H1 (cell line): ENCODE results near the gene TK2. TPM values are rescaled to one million over a fixed set of nuclear protein-coding genes. Genes with fewer than 3 reads are reported as not detected.

Experiments
- CTCF ChIA-PET: fragments of 300-600 bp; sonication (Branson Sonifier 250); formaldehyde crosslinking; loops from one replicate; lab custom pipeline; 2021; ENCODE audit not compliant: partially characterized antibody; lab: Charles Lee
- POLR2A ChIA-PET: fragments of 300-600 bp; sonication (Branson Sonifier 250); formaldehyde crosslinking; loops from one replicate; lab custom pipeline; 2021; ENCODE audit warnings: inconsistent platforms; ENCODE audit not compliant: partially characterized antibody; lab: Charles Lee
- DNase-seq, 2 experiments: peaks; one replicate each; pipeline versions ENCODE4 v3.0.0 to v3.0.0-alpha.2; 2010 to 2022; ENCODE audit warnings: low spot score in 2 of 2, low read depth in 1 of 2, mixed read lengths in 1 of 2
- FAIRE-seq: peaks from 2 replicates; lab custom pipeline; 2011; peaks lifted over from hg19 to GRCh38; lab: Jason Lieb, UNC
- H2AFZ ChIP-seq: 2 replicates; pipeline ENCODE4 v1.8.1; 2012; ENCODE audit warnings: low read length, inconsistent platforms
- H2AK5ac ChIP-seq: 2 replicates; pipeline ENCODE4 v1.6.1; 2013; ENCODE audit warnings: low read depth, low read length
- H2BK120ac ChIP-seq: replicated peaks from 2 replicates; pipeline ENCODE3; 2013; ENCODE audit warnings: low read depth, low read length, inconsistent platforms
- H2BK12ac ChIP-seq: 2 replicates; pipeline ENCODE4 v1.6.1; 2013; ENCODE audit warnings: low read depth, low read length
- H2BK15ac ChIP-seq: 2 replicates; pipeline ENCODE4 v1.6.1; 2013; ENCODE audit warnings: low read length
- H2BK20ac ChIP-seq: 2 replicates; pipeline ENCODE4 v1.6.1; 2013; ENCODE audit warnings: low read length
- H2BK5ac ChIP-seq: 2 replicates; pipeline ENCODE4 v1.6.1; 2013; ENCODE audit warnings: low read depth, low read length
- H3K14ac ChIP-seq: 2 replicates; pipeline ENCODE4 v1.6.1; 2013; ENCODE audit warnings: inconsistent platforms; ENCODE audit not compliant: insufficient read length
- H3K18ac ChIP-seq: 2 replicates; pipeline ENCODE4 v1.6.1; 2013; ENCODE audit warnings: low read length; ENCODE audit errors: extremely low read depth
- H3K23ac ChIP-seq: 2 replicates; pipeline ENCODE4 v1.6.1; 2013; ENCODE audit warnings: inconsistent platforms; ENCODE audit not compliant: insufficient read length
- H3K23me2 ChIP-seq: 2 replicates; pipeline ENCODE4 v1.6.1; 2013; ENCODE audit warnings: low read depth, low read length
- H3K27ac ChIP-seq: 2 replicates; pipeline ENCODE4 v1.6.1; 2011; ENCODE audit warnings: low read depth, low read length, inconsistent platforms
- H3K27me3 ChIP-seq, 4 experiments: replicated peaks in 1 of 4; 1 replicate in 1 of 4; 2 replicates in 3 of 4; pipeline versions ENCODE4 v1.6.1 to v1.8.1; 2011 to 2013; ENCODE audit warnings: low read length in 3 of 4, mild to moderate bottlenecking in 3 of 4, inconsistent platforms in 2 of 4, mixed read lengths in 2 of 4, moderate library complexity in 1 of 4; ENCODE audit not compliant: control insufficient read depth in 3 of 4, insufficient read depth in 3 of 4; ENCODE audit errors: extremely low read depth in 1 of 4
- H3K36me3 ChIP-seq, 4 experiments: 2 replicates each; pipeline versions ENCODE4 v1.6.1 to v1.8.1; 2011 to 2013; ENCODE audit warnings: mild to moderate bottlenecking in 4 of 4, low read length in 3 of 4, moderate library complexity in 2 of 4, control low read depth in 1 of 4, inconsistent platforms in 1 of 4; ENCODE audit not compliant: insufficient read depth in 4 of 4, control insufficient read depth in 2 of 4
- H3K4ac ChIP-seq: replicated peaks from 2 replicates; pipeline ENCODE3; 2013; ENCODE audit warnings: low read length, low read depth, mixed read lengths, inconsistent platforms; ENCODE audit not compliant: insufficient read length
- H3K4me1 ChIP-seq, 4 experiments: replicated peaks in 1 of 4; 1 replicate in 1 of 4; 2 replicates in 3 of 4; pipeline versions ENCODE4 v1.6.1 to v1.8.1; 2011 to 2013; ENCODE audit warnings: low read length in 3 of 4, inconsistent platforms in 2 of 4, mixed read lengths in 1 of 4; ENCODE audit not compliant: insufficient read depth in 4 of 4, control insufficient read depth in 3 of 4
- H3K4me2 ChIP-seq, 2 experiments: 2 replicates each; pipeline versions ENCODE4 v1.6.1 to v1.8.1; 2011 to 2013; ENCODE audit warnings: low read depth in 2 of 2, low read length in 2 of 2, control low read depth in 1 of 2, inconsistent platforms in 1 of 2, mild to moderate bottlenecking in 1 of 2; ENCODE audit not compliant: insufficient read depth in 1 of 2
- H3K4me3 ChIP-seq, 4 experiments: fragments of 200-600, 300-600 bp in 1 of 4; sonication (generic), shearing (Covaris generic), sonication (Bioruptor Twin) in 1 of 4; 2 replicates each; pipeline versions ENCODE4 v1.5.1 to v1.8.1; 2011 to 2016; ENCODE audit warnings: low read length in 4 of 4, low read depth in 3 of 4, control low read depth in 2 of 4, inconsistent platforms in 2 of 4, mild to moderate bottlenecking in 2 of 4, mixed read lengths in 1 of 4, moderate library complexity in 1 of 4; ENCODE audit not compliant: insufficient read depth in 2 of 4; ENCODE audit errors: extremely low read depth in 1 of 4
- H3K56ac ChIP-seq: replicated peaks from 2 replicates; pipeline ENCODE3; 2013; ENCODE audit warnings: low read depth, mild to moderate bottlenecking, mixed read lengths, low read length, inconsistent platforms; ENCODE audit not compliant: insufficient read length
- H3K79me1 ChIP-seq: 2 replicates; pipeline ENCODE4 v1.6.1; 2013; ENCODE audit warnings: low read depth, low read length, control low read depth
- H3K79me2 ChIP-seq, 2 experiments: 2 replicates each; pipeline versions ENCODE4 v1.6.1 to v1.8.1; 2012 to 2013; ENCODE audit warnings: low read length in 2 of 2, mild to moderate bottlenecking in 2 of 2, inconsistent platforms in 1 of 2; ENCODE audit not compliant: insufficient read depth in 2 of 2, control insufficient read depth in 1 of 2
- H3K9ac ChIP-seq, 4 experiments: replicated peaks in 1 of 4; 1 replicate in 1 of 4; 2 replicates in 3 of 4; pipeline versions ENCODE4 v1.6.1 to v1.8.1; 2011 to 2013; ENCODE audit warnings: low read depth in 3 of 4, low read length in 3 of 4, control low read depth in 2 of 4, mild to moderate bottlenecking in 2 of 4, moderate library complexity in 2 of 4, inconsistent platforms in 1 of 4; ENCODE audit errors: extremely low read depth in 1 of 4
- H3K9me3 ChIP-seq, 2 experiments: 2 replicates each; pipeline versions ENCODE4 v1.6.1 to v1.8.1; 2012 to 2013; ENCODE audit warnings: mild to moderate bottlenecking in 2 of 2, moderate library complexity in 2 of 2, control low read depth in 1 of 2, inconsistent platforms in 1 of 2, low read depth in 1 of 2, low read length in 1 of 2, mixed read lengths in 1 of 2; ENCODE audit not compliant: insufficient read depth in 2 of 2
- H4K20me1 ChIP-seq, 2 experiments: replicated peaks in 1 of 2; 2 replicates each; pipeline versions ENCODE3 to v1.8.1; 2011 to 2013; ENCODE audit warnings: inconsistent platforms in 2 of 2, low read length in 2 of 2, mild to moderate bottlenecking in 1 of 2; ENCODE audit not compliant: insufficient read depth in 2 of 2, control insufficient read depth in 1 of 2
- H4K5ac ChIP-seq: 2 replicates; pipeline ENCODE4 v1.6.1; 2013; ENCODE audit warnings: low read length, low read depth, mixed read lengths, inconsistent platforms; ENCODE audit not compliant: insufficient read length
- H4K8ac ChIP-seq: 2 replicates; pipeline ENCODE4 v1.8.0; 2013; ENCODE audit warnings: mild to moderate bottlenecking, moderate library complexity, low read length, inconsistent platforms; ENCODE audit not compliant: insufficient read depth; ENCODE audit errors: extremely low read depth
- H4K91ac ChIP-seq: replicated peaks from 2 replicates; pipeline ENCODE3; 2013; ENCODE audit warnings: low read length, mixed read lengths, inconsistent platforms; ENCODE audit not compliant: insufficient read length
- CEBPB ChIP-seq: IDR thresholded peaks from 2 replicates; pipeline ENCODE4 v1.6.1; 2012; ENCODE audit warnings: low read depth, low read length
- CHD1 ChIP-seq: IDR thresholded peaks from 2 replicates; pipeline ENCODE4 v1.6.1; 2012; ENCODE audit warnings: low read depth, low read length, improper control_type of control experiment
- CTBP2 ChIP-seq: IDR thresholded peaks from 2 replicates; pipeline ENCODE4 v1.7.0; 2011; ENCODE audit warnings: borderline replicate concordance, mild to moderate bottlenecking, moderate library complexity, mixed read lengths, low read length; ENCODE audit not compliant: insufficient read depth, insufficient read length
- EZH2 ChIP-seq: fragments of 200-600 bp; sonication (generic); IDR thresholded peaks from 2 replicates; pipeline ENCODE4 v1.7.1; 2012; ENCODE audit warnings: low read depth, mild to moderate bottlenecking, moderate library complexity, low read length, inconsistent platforms; ENCODE audit not compliant: severe bottlenecking
- PHF8 ChIP-seq: fragments of 200-600 bp; sonication (generic); conservative IDR thresholded peaks from 2 replicates; pipeline ENCODE4 v1.7.1; 2012; ENCODE audit warnings: low read depth, mild to moderate bottlenecking, inconsistent platforms, low read length, moderate library complexity
- POLR2A ChIP-seq, 2 experiments: IDR thresholded peaks; 1 replicate in 1 of 2; 2 replicates in 1 of 2; pipeline ENCODE4 v1.6.1; 2011; ENCODE audit warnings: low read depth in 2 of 2, low read length in 2 of 2, mild to moderate bottlenecking in 2 of 2; ENCODE audit errors: control extremely low read depth in 1 of 2
- POU5F1 ChIP-seq: IDR thresholded peaks from 2 replicates; pipeline ENCODE4 v1.6.1; 2011; ENCODE audit warnings: low read depth, mild to moderate bottlenecking, low read length, moderate library complexity
- SIN3A ChIP-seq, 2 experiments: IDR thresholded peaks in 1 of 2; conservative IDR thresholded peaks in 1 of 2; 2 replicates each; pipeline ENCODE4 v1.6.1; 2011 to 2012; ENCODE audit warnings: low read length in 2 of 2, improper control_type of control experiment in 1 of 2, low read depth in 1 of 2, mild to moderate bottlenecking in 1 of 2
- TBP ChIP-seq: IDR thresholded peaks from 2 replicates; pipeline ENCODE4 v1.6.1; 2011; ENCODE audit warnings: low read depth, low read length, improper control_type of control experiment
- WGBS, 2 experiments: shearing (Covaris generic) in 1 of 2; methylation state at CpG; one replicate each; pipeline versions ENCODE4 v1.1.6 to v1.1.7; 2013 to 2015; ENCODE audit warnings: low lambda C conversion rate in 2 of 2, mixed read lengths in 2 of 2, inconsistent platforms in 1 of 2, low coverage in 1 of 2, missing lambda C conversion rate in 1 of 2; ENCODE audit not compliant: insufficient replicate concordance in 2 of 2, insufficient coverage in 1 of 2, insufficient read length in 1 of 2; ENCODE audit errors: extremely low coverage in 1 of 2, missing lambda C conversion rate in 1 of 2; 5-methylcytosine and 5-hydroxymethylcytosine counted together
- polyA plus RNA-seq, 7 experiments: library from polyadenylated mRNA; depleted of rRNA in 3 of 7; stranded (reverse) in 5 of 7; unstranded in 2 of 7; fragments of >200 nt in 5 of 7; fragments of 200-250 nt in 2 of 7; gene quantifications; 1 replicate in 5 of 7; 2 replicates in 1 of 7; 4 replicates in 1 of 7; pipeline versions ENCODE4 v1.2.1 to v1.2.3, GENCODE V29; 2011 to 2013; ENCODE audit warnings: missing spikeins in 2 of 7, mixed read lengths in 2 of 7
- total RNA-seq: library from RNA; stranded (reverse); fragmentation: NEBNext Ultra II Directional; extraction: Animal tissue kit (Norgen Biotek cat#: 25700); gene quantifications from 2 replicates; pipeline ENCODE4 v1.2.1, GENCODE V29; 2021

The TK2 gene
- total and polyA plus RNA-seq, 2 of the 8 experiments (the other 6 are each of a cell fraction or from before 2014, with no cell fraction given) = 2.7 to 3.6 TPM

GRCh38 chr16:66552286-66553177 lies 2.6 kb upstream of the TK2 start, which contains the start of gene CKLF:
Gene CKLF, plus strand, starts transcription at chr16:66552576. Its CDS starts 140 bp downstream, at chr16:66552716.
- Histone ChIP-seq H3K23ac (no peak within 1 kb of the TSS), H2BK5ac (no peak within 1 kb of the TSS; the same call in 1 of the 2 replicates), H3K79me2 (no peaks in the 10 kb centered on the region), H3K36me3 (no peaks in the 10 kb centered on the region), H2AK5ac (no peak within 1 kb of the TSS), H3K27ac (peak within 1 kb of the TSS; percentile 33; the same call in 1 of the 2 replicates), H3K9me3 (peaks cover 0 to 4% of the 10 kb centered on the region in 2 experiments; a peak in 1 of 4 replicates), H2AFZ (peak within 1 kb of the TSS; percentile 93), H4K5ac (peak within 1 kb of the TSS; percentile 32), H3K27me3 (peaks cover 0 to 21% (median 12%) of the 10 kb centered on the region in 4 experiments; a peak in 6 of 7 replicates), H3K14ac (no peak within 1 kb of the TSS), H2BK120ac (no peak within 1 kb of the TSS), H2BK15ac (peak within 1 kb of the TSS; percentile 83; the same call in 1 of the 2 replicates), H4K20me1 (no peaks in the 10 kb centered on the region), H3K56ac (no peak within 1 kb of the TSS), H3K23me2 (peaks cover 15% of the 10 kb centered on the region), H3K4me1 (peaks cover 0 to 12% (median 9%) of the 10 kb centered on the region in 4 experiments; a peak in 5 of 7 replicates), H2BK20ac (peak within 1 kb of the TSS; percentile 93; the same call in 1 of the 2 replicates), H3K9ac (peak within 1 kb of the TSS in 3 of 4 experiments; percentile 34 to 76 (median 56); a peak in 5 of 7 replicates), H3K18ac (peak within 1 kb of the TSS; percentile 95), H2BK12ac (peak within 1 kb of the TSS; percentile 95), H3K79me1 (no peaks in the 10 kb centered on the region; the same call in 1 of the 2 replicates), H4K91ac (peak within 1 kb of the TSS; percentile 91), H3K4me3 (peak within 1 kb of the TSS; percentile 32 to 59 (median 41)), H3K4me2 (peak within 1 kb of the TSS; percentile 71 to 91), H4K8ac (peak within 1 kb of the TSS; percentile 64; the same call in 1 of the 2 replicates), H3K4ac (peak within 1 kb of the TSS; percentile 81)
- 28% methylated on average over 60 of the region's 63 CpGs; no CpG with 5 or more reads in 1 of the 2 experiments for WGBS, 2 experiments
- ChIA-PET POLR2A (interaction anchor here (0.7 to 2.4 kb wide), 9 partner anchors 10 to 151 kb away, joined by 3 to 6 read pairs (median 4); partner anchors contain the start of gene CMTM2), CTCF (interaction anchor here (0.8 to 4.2 kb wide), 11 partner anchors 9 to 146 kb away, joined by 3 to 22 read pairs (median 4); partner anchors contain the start of gene CMTM1)
- peak; percentile 73 to 95 for DNase-seq
- no peak for FAIRE-seq
- TF ChIP-seq POU5F1 (no peak), SIN3A (conservative IDR thresholded peaks at IDR 0.05 in 1 of 2, IDR thresholded peaks at IDR 0.05 in 1 of 2; ENCODE audit: low read depth in 1 of 2, low read length in 2 of 2) (no peak), EZH2 (no peak), PHF8 (peak; percentile 55; the same call in 1 of the 2 replicates), CTBP2 (no peak), CHD1 (no peak), CEBPB (no peak), TBP (0 out of 2 replicates have a peak, but pooled peaks have one; percentile 34), POLR2A (IDR thresholded peaks at IDR 0.05; ENCODE audit: control extremely low read depth in 1 of 2, low read depth in 2 of 2, low read length in 2 of 2) (peak in 1 of 2 experiments; percentile 64; a peak in 2 of 3 replicates)
